AG09319 (cell line): ENCODE results near the gene TMEM187.

ENCODE experiments used
- DNase-seq: peaks from one replicate; pipeline ENCODE4 v3.0.0-alpha.2; 2010; ENCODE audit warnings: low read depth; ENCODE audit errors: extremely low read depth
- TF ChIP-seq, protein P1 (sequence below): IDR thresholded peaks from 2 replicates; pipeline ENCODE4 v1.5.1; 2011; ENCODE audit warnings: low read depth, mild to moderate bottlenecking, inconsistent platforms, low read length, moderate library complexity

The TMEM187 gene

GRCh38 chrX:153957224-153957623 is 15.3 kb upstream of the TMEM187 start:
- TF ChIP-seq, protein P1, sequence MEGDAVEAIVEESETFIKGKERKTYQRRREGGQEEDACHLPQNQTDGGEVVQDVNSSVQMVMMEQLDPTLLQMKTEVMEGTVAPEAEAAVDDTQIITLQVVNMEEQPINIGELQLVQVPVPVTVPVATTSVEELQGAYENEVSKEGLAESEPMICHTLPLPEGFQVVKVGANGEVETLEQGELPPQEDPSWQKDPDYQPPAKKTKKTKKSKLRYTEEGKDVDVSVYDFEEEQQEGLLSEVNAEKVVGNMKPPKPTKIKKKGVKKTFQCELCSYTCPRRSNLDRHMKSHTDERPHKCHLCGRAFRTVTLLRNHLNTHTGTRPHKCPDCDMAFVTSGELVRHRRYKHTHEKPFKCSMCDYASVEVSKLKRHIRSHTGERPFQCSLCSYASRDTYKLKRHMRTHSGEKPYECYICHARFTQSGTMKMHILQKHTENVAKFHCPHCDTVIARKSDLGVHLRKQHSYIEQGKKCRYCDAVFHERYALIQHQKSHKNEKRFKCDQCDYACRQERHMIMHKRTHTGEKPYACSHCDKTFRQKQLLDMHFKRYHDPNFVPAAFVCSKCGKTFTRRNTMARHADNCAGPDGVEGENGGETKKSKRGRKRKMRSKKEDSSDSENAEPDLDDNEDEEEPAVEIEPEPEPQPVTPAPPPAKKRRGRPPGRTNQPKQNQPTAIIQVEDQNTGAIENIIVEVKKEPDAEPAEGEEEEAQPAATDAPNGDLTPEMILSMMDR: no peak
- DNase-seq: no peak

DNA sequence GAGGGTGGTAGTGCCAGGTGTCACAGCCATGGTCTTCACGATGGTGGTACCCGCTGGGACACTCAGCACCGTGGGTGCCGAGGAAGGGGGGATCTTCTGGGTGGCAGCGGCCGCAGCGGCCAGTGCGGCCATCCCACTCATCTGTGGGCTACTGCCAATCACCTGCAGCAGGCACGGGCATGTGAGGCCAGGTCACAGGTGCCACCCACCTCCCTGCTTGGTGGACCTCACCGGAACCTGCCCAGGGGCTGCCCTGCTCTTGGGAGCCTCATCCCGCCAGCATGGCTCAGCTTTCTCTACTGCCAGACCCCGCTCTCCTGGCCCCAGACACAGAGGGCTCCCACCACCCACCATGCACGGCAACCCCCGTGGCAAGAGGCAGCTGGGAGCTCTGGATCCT is 13.9 kb upstream of the TMEM187 start:
- TF ChIP-seq, protein P1: no peak
- DNase-seq: no peak

- TF ChIP-seq, protein P1: no peak
Measured at GRCh38 chrX:153959649-153960048, 12.9 kb upstream of the TMEM187 start.

GRCh38 chrX:153960077-153960476 is 12.5 kb upstream of the TMEM187 start:
- TF ChIP-seq, protein P1: no peak
- no peak for DNase-seq

More at GRCh38 chrX:153959649-153960048, 12.9 kb upstream of the TMEM187 start:
- DNase-seq: no peak

GRCh38 chrX:153960786-153961185 is 11.8 kb upstream of the TMEM187 start:
- TF ChIP-seq, protein P1: no peak
- no peak for DNase-seq

GRCh38 chrX:153961292-153961691 is 11.3 kb upstream of the TMEM187 start:
- DNase-seq: no peak
- TF ChIP-seq, protein P1: no peak

- TF ChIP-seq, protein P1: no peak
- no peak for DNase-seq
Measured at GRCh38 chrX:153963546-153963945, 9.0 kb upstream of the TMEM187 start.
